ENCODE data around the gene IGFBPL1. TPM values are rescaled to one million over a fixed set of nuclear protein-coding genes. Genes with fewer than 3 reads are reported as not detected.
A peak's percentile ranks its signal among the peaks of the same experiment; 100 is the strongest.

Gene IGFBPL1
- total and polyA plus RNA-seq, 2 of the 8 experiments (the other 6 are each of a cell fraction or from before 2014, with no cell fraction given): 31.3 to 33.8 TPM

GRCh38 chr9:38432922-38433510, 8.8 kb upstream of the IGFBPL1 start (continued):
- TF ChIP-seq RXRA (IDR thresholded peaks at IDR 0.05; ENCODE audit: insufficient read depth, low read depth, low read length): no peak
- no peak for TF ChIP-seq EP300 (IDR thresholded peaks at IDR 0.05; ENCODE audit: borderline replicate concordance in 1 of 2, low read depth in 2 of 2, low read length in 2 of 2)
- TF ChIP-seq CHD1 (IDR thresholded peaks at IDR 0.05; ENCODE audit: low read depth, low read length): no peak
- TF ChIP-seq CREB1 (IDR thresholded peaks at IDR 0.05): no peak
- no peak for TF ChIP-seq SP2 (IDR thresholded peaks at IDR 0.05; ENCODE audit: low read length)
- 0 out of 2 replicates have a peak, but pooled peaks have one; percentile 4 for TF ChIP-seq USF2 (IDR thresholded peaks at IDR 0.05; ENCODE audit: low read length)
- no peak for TF ChIP-seq POLR2A (IDR thresholded peaks at IDR 0.05; ENCODE audit: control extremely low read depth in 1 of 2, low read depth in 2 of 2, low read length in 2 of 2)

All from H1 (cell line).